Smooth muscle cell (in vitro differentiated cells): ENCODE measurements around the gene PPM1M. TPM values are rescaled to one million over a fixed set of nuclear protein-coding genes. Genes with fewer than 3 reads are reported as not detected.

Source experiments
- DNase-seq: peaks from one replicate; lab custom pipeline; 2025; ENCODE audit not compliant: unreplicated experiment; lab: John Stamatoyannopoulos, UW
- H2AFZ ChIP-seq: fragments of 200-600 bp; sonication (generic); 2 replicates; pipeline ENCODE4 v1.6.0; 2016; ENCODE audit warnings: antibody characterized with exemption, low read depth, mild to moderate bottlenecking
- H3F3A ChIP-seq: fragments of 200-600 bp; sonication (generic); 2 replicates; pipeline ENCODE4 v1.6.0; 2017; ENCODE audit warnings: antibody characterized with exemption, low read depth
- H3K27ac ChIP-seq: fragments of 200-600 bp; sonication (generic); 2 replicates; pipeline ENCODE4 v1.5.1; 2016; ENCODE audit warnings: low read depth, mild to moderate bottlenecking
- H3K27me3 ChIP-seq: fragments of 200-600 bp; sonication (generic); 2 replicates; pipeline ENCODE4 v1.6.1; 2016; ENCODE audit warnings: low read depth, mild to moderate bottlenecking
- H3K36me3 ChIP-seq: fragments of 200-600 bp; sonication (generic); 2 replicates; pipeline ENCODE4 v1.5.1; 2016; ENCODE audit warnings: low read depth
- H3K4me1 ChIP-seq: fragments of 200-600 bp; sonication (generic); 2 replicates; pipeline ENCODE4 v1.5.1; 2016; ENCODE audit warnings: low read depth
- H3K4me2 ChIP-seq: fragments of 200-600 bp; sonication (generic); 2 replicates; pipeline ENCODE4 v1.6.0; 2016; ENCODE audit warnings: mild to moderate bottlenecking
- H3K4me3 ChIP-seq: fragments of 200-600 bp; sonication (generic); 2 replicates; pipeline ENCODE4 v1.5.1; 2016; ENCODE audit warnings: mild to moderate bottlenecking
- H3K79me2 ChIP-seq: fragments of 200-600 bp; sonication (generic); 2 replicates; pipeline ENCODE4 v1.6.0; 2016; ENCODE audit warnings: low read depth, mild to moderate bottlenecking
- H3K9ac ChIP-seq: fragments of 200-600 bp; sonication (generic); 2 replicates; pipeline ENCODE4 v1.6.0; 2016; ENCODE audit warnings: low read depth
- H3K9me3 ChIP-seq: fragments of 200-600 bp; sonication (generic); replicated peaks from 2 replicates; pipeline ENCODE4 v1.5.1; 2016; ENCODE audit warnings: low read depth
- H4K20me1 ChIP-seq: fragments of 200-600 bp; sonication (generic); 2 replicates; pipeline ENCODE4 v1.6.0; 2016; ENCODE audit warnings: low read depth
- WGBS: methylation state at CpG from one replicate; pipeline ENCODE4 v1.1.7; 2016; ENCODE audit warnings: low lambda C conversion rate; 5-methylcytosine and 5-hydroxymethylcytosine counted together
- polyA plus RNA-seq: library from polyadenylated mRNA; unstranded; fragments of >200 nt; fragmentation: Nextera tagmentation; extraction: Ambion mirVana; gene quantifications from 2 replicates; pipeline ENCODE4 v1.2.1, GENCODE V29; 2016
- total RNA-seq: library from RNA; depleted of rRNA; stranded (reverse); fragments of >200 nt; gene quantifications from 2 replicates; pipeline ENCODE4 v1.2.3, GENCODE V29; 2014
- TF ChIP-seq, protein P1 (sequence below): fragments of 200-600 bp; sonication (generic); IDR thresholded peaks from 2 replicates; pipeline ENCODE4 v1.5.1; 2017; ENCODE audit warnings: borderline replicate concordance, mild to moderate bottlenecking, antibody characterized with exemption; ENCODE audit not compliant: insufficient read depth, poor library complexity, severe bottlenecking

Gene PPM1M, protein sequence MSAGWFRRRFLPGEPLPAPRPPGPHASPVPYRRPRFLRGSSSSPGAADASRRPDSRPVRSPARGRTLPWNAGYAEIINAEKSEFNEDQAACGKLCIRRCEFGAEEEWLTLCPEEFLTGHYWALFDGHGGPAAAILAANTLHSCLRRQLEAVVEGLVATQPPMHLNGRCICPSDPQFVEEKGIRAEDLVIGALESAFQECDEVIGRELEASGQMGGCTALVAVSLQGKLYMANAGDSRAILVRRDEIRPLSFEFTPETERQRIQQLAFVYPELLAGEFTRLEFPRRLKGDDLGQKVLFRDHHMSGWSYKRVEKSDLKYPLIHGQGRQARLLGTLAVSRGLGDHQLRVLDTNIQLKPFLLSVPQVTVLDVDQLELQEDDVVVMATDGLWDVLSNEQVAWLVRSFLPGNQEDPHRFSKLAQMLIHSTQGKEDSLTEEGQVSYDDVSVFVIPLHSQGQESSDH
- total RNA-seq: 6.0 and 7.0 TPM in 2 replicates
- 11.0 and 11.9 TPM in 2 replicates for polyA plus RNA-seq

DNA sequence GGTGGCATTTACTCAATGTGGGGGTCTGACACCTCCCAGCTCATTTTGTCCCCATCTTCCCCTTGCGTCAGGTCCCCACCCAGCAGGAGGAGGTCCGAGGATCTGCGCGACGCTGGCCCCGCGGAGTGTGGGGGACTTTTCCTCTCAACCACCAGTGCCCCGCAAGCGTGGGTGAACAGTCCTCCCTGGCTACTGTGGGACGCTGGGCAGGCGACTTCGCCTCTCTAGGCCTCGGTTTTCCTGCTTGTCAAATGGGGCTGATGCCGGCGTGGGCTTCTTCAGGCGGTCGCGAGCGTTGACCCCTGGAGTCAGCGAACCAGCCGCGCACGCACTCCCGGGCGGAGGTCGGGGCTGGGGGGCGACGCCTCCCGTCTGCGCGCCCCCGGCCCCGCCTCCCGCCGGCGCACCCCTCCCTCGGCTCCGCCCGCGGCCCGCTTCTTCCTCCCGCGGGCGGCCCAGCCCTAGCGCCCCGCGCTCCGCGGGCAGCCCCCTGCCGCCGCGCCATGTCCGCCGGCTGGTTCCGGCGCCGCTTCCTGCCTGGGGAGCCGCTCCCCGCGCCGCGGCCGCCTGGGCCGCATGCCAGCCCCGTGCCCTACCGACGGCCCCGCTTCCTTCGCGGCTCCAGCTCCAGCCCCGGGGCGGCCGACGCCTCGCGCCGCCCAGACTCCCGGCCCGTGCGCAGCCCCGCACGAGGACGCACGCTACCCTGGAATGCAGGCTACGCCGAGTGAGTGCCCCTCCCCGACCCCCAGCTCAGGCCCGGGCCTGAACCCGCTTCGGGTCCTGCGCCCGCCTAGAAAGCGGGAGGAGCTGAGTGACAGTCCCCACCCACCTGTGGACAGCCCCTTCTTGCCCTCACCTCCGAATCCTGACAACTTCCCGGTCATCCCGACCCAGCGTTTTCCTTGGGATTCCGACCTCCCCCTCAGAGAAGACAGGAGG, at the start of gene PPM1M:
PPM1M (plus strand) TSS at position 438 of the 942 bp plus-strand sequence; CDS start at position 504, 66 bp downstream.
- Histone ChIP-seq H3K36me3 (no peaks in the 10 kb centered on the region), H3K4me3 (peak within 1 kb of the TSS; percentile 54), H4K20me1 (no peaks in the 10 kb centered on the region), H3K79me2 (no peaks in the 10 kb centered on the region), H3K9ac (peak within 1 kb of the TSS; percentile 50), H3K9me3 (no peaks in the 10 kb centered on the region), H3K4me1 (peaks cover 4% of the 10 kb centered on the region), H2AFZ (no peak within 1 kb of the TSS), H3K27me3 (no peaks in the 10 kb centered on the region), H3K4me2 (peak within 1 kb of the TSS; percentile 86), H3F3A (peaks cover 13% of the 10 kb centered on the region), H3K27ac (no peak within 1 kb of the TSS)
- 6% methylated on average over 64 of the region's 98 CpGs for WGBS
- TF ChIP-seq, protein P1, sequence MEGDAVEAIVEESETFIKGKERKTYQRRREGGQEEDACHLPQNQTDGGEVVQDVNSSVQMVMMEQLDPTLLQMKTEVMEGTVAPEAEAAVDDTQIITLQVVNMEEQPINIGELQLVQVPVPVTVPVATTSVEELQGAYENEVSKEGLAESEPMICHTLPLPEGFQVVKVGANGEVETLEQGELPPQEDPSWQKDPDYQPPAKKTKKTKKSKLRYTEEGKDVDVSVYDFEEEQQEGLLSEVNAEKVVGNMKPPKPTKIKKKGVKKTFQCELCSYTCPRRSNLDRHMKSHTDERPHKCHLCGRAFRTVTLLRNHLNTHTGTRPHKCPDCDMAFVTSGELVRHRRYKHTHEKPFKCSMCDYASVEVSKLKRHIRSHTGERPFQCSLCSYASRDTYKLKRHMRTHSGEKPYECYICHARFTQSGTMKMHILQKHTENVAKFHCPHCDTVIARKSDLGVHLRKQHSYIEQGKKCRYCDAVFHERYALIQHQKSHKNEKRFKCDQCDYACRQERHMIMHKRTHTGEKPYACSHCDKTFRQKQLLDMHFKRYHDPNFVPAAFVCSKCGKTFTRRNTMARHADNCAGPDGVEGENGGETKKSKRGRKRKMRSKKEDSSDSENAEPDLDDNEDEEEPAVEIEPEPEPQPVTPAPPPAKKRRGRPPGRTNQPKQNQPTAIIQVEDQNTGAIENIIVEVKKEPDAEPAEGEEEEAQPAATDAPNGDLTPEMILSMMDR: no peak
- no peak for DNase-seq

DNA sequence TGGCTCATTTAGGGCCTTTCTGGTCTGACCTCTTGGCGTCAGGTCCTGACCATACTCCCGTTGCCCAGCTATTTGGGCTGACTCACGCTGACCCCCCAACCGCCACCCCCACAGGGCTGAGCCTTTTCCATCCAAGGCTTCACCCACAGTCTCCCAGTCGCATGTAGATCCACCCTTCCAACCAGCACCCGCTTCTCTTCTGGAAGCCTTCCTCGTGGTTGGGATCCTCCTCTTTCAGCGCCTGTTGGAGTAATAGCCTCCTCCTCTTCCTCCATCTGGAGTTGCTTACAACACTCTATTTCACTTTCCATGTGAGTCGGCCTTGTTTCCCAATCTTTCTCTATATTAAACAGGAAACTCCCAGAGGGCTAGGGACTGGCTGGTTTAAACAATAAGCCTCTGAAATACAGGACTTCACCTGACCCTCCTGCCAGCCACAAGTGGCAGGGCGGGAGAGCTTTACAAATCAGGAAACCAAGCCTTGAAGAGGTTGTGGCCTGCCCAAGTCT, 49.7 kb upstream of the PPM1M start:
- H3K9me3 ChIP-seq: no peaks in the 10 kb centered on the region
- no peaks in the 10 kb centered on the region for H3K36me3 ChIP-seq
- H3K4me3 ChIP-seq: no peak overlapping the region
- 79% methylated on average over 10 of the region's 10 CpGs for WGBS
- H4K20me1 ChIP-seq: peaks cover 14% of the 10 kb centered on the region
- no peaks in the 10 kb centered on the region for H3K27me3 ChIP-seq
- no peak overlapping the region for H2AFZ ChIP-seq
- TF ChIP-seq, protein P1: no peak
- peaks cover 20% of the 10 kb centered on the region for H3K4me1 ChIP-seq
- H3F3A ChIP-seq: no peaks in the 10 kb centered on the region
- H3K27ac ChIP-seq: peak overlapping the region; percentile 9
- peaks cover 27% of the 10 kb centered on the region for H3K79me2 ChIP-seq
- H3K9ac ChIP-seq: no peak overlapping the region
- H3K4me2 ChIP-seq: no peak overlapping the region
- no peak for DNase-seq

DNA sequence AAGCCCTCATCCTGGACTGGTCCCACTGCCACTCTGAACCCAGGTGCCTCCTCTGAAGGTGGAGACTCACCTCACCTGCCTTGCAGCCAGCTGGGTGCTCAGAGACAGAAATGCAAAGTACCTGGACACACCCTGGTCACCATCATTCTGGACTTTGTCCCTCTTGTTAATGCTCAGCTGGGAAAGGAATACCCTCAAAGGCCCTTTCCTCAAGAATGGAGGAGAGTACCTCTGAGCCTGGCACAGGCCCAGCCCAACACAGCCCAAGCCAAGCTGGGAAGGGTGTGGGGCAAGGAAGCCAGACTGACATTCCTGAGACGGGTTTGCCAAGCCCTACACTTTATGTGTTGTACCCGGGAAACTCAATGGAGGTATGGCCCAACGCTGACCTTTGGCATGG, 48.6 kb upstream of the PPM1M start:
- Histone ChIP-seq H3K79me2 (peaks cover 33% of the 10 kb centered on the region), H3K4me1 (peaks cover 24% of the 10 kb centered on the region), H3K36me3 (no peaks in the 10 kb centered on the region), H3K27me3 (no peaks in the 10 kb centered on the region), H3F3A (no peaks in the 10 kb centered on the region), H3K4me3 (no peak overlapping the region), H3K9me3 (no peaks in the 10 kb centered on the region), H3K27ac (no peak overlapping the region), H4K20me1 (peaks cover 24% of the 10 kb centered on the region), H3K9ac (no peak overlapping the region), H3K4me2 (no peak overlapping the region), H2AFZ (no peak overlapping the region)
- no peak for DNase-seq
- TF ChIP-seq, protein P1: no peak
- WGBS: 92% methylated on average over 3 of the region's 3 CpGs
